ENCODE results near the gene GNRH2. TPM values are rescaled to one million over a fixed set of nuclear protein-coding genes. Genes with fewer than 3 reads are reported as not detected.
"Not testable (repeated sequence)": the region's sequence is repeated elsewhere in the genome, so short reads cannot be mapped to it uniquely, and the experiment has no call there.

GNRH2 gene
- total RNA-seq, 2 experiments from 2014 or later: 17.3 to 24.0 TPM

- Mint-ChIP-seq H3K4me3 (no peak overlapping the region), H3K4me1 (ENCODE audit: low read depth) (peaks cover 27% of the 10 kb centered on the region), H3K9me3 (no peaks in the 10 kb centered on the region), H3K36me3 (no peaks in the 10 kb centered on the region), H3K27ac (no peak overlapping the region), H3K27me3 (no peaks in the 10 kb centered on the region)
- intact Hi-C loops (cut with micrococcal nuclease): no loop called here
- ChIA-PET POLR2A (no interaction called here), CTCF (interaction anchor here (1.0 to 1.9 kb wide), 2 partner anchors 11 to 15 kb away, joined by 4 to 8 read pairs; no protein-coding TSS in a partner anchor)
- DNase-seq: no peak
Observed at GRCh38 chr20:3068075-3068474, 24.7 kb downstream of the GNRH2 start.

DNA sequence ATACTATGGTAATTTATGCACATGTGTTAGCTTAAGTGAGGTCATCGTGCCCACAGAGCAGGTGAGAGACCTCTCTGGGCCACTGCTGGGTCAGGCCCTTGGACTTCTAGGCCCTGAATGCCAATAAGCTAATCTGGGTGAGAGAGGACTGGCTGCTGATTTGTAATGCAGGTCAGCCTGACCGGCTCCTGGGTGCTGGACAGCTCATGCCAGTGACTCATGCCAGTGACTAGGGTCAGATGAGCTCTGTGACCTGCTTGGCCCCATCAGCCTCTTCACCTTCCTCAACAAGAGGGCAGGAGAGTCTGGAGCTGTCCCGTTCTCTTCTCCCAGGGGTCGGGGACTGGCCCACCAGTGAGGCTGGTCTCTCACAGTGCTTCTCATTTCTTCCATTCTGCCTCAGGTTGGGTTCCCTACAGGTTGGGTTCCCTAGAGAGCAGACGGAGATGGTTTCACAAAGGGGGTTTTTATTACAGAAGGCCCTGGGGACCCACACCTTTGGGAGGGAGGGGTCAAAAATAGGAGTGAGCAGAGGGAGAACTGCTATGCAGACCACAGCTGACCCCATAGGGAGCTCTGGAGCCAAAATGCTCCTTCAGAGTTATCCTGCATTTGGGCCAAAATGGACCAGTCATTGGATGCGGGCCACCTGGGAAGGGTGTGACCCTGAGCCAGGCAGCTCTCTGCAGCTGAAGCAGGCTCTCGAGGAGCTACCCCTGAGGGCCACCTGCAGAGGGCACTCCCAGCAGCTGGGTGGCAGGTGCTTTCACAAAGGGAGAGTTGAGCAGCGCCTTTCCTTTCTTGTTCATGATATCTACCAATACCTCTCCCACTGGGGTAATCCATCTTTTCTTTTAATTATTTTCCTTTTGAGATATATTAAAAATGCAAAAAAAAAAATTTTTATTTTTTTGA lies 25.8 kb downstream of the GNRH2 start:
- DNase-seq: peak; percentile 56
- intact Hi-C loops (cut with micrococcal nuclease): no loop called here
- H3K36me3 Mint-ChIP-seq: no peaks in the 10 kb centered on the region
- CTCF ChIA-PET: interaction anchor here (1.0 to 1.9 kb wide), 7 partner anchors 8 to 247 kb away, joined by 3 to 8 read pairs (median 5); no protein-coding TSS in a partner anchor
- no peak overlapping the region for H3K4me3 Mint-ChIP-seq
- no peaks in the 10 kb centered on the region for H3K27me3 Mint-ChIP-seq
- H3K9me3 Mint-ChIP-seq: no peaks in the 10 kb centered on the region
- no peak overlapping the region for H3K27ac Mint-ChIP-seq
- POLR2A ChIA-PET: interaction anchor here (1.0 kb wide), 1 partner anchor 24 kb away, joined by 3 read pairs; the partner anchor contains the start of gene MRPS26
- H3K4me1 Mint-ChIP-seq (ENCODE audit: low read depth): peaks cover 28% of the 10 kb centered on the region

DNA sequence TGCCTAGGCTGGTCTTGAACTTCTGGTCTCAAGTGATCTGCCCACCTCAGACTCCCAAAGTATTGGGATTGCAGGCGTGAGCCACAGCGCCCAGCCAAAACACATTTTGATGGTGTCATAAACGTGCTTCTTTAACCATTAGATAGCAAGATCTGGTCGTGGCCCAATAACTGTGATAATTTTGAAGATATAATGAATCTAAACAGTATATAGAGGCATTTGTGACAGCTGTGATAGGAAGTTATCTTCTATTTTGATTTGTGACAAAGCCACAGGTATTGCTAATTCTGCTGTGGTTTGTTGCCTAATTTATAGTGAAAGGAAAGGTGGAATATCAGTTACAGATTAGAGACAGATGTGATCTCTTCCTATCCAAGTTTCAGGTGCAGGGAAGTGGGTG lies 27.3 kb downstream of the GNRH2 start:
- H3K27me3 Mint-ChIP-seq: no peaks in the 10 kb centered on the region
- H3K9me3 Mint-ChIP-seq: no peaks in the 10 kb centered on the region

DNA sequence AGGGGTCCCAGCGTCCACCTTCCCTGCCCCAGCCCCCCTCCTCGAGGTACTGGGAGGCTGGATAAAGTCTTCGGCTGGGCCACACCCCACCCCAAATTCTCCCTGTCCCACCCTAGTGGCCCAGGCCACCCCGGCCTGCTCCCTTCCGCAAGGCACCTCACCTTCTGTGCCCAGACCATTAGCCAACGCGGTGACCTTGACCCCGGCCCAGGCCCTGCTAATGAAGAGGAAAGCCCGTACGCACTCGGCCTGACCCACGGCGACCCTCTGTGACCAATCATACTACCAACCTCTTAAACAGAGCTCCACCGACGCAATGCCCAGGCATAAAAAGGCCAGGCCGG lies 27.8 kb downstream of the GNRH2 start:
- H3K27me3 Mint-ChIP-seq: no peaks in the 10 kb centered on the region
- intact Hi-C loops (cut with micrococcal nuclease): loop anchor here (10.0 kb wide), 1 partner anchor 104 kb away; the partner anchor contains the start of gene LZTS3
- H3K9me3 Mint-ChIP-seq: no peaks in the 10 kb centered on the region
- ChIA-PET CTCF (interaction anchor here (1.4 kb wide), 1 partner anchor 43 kb away, joined by 3 read pairs; no protein-coding TSS in a partner anchor), POLR2A (no interaction called here)
- H3K27ac Mint-ChIP-seq: no peak overlapping the region
- peak overlapping the region; percentile 74 for H3K4me3 Mint-ChIP-seq
- no peak for DNase-seq
- no peaks in the 10 kb centered on the region for H3K36me3 Mint-ChIP-seq
- peaks cover 21% of the 10 kb centered on the region for H3K4me1 Mint-ChIP-seq (ENCODE audit: low read depth)

More for the DNA sequence above, 27.3 kb downstream of the GNRH2 start:
- H3K27ac Mint-ChIP-seq: no peak overlapping the region
- H3K4me1 Mint-ChIP-seq (ENCODE audit: low read depth): peaks cover 21% of the 10 kb centered on the region
- no peak for DNase-seq
- ChIA-PET CTCF (interaction anchor here (1.2 to 1.7 kb wide), 2 partner anchors 17 to 87 kb away, joined by 3 read pairs; no protein-coding TSS in a partner anchor), POLR2A (no interaction called here)
- no peaks in the 10 kb centered on the region for H3K36me3 Mint-ChIP-seq
- peak overlapping the region; percentile 74 for H3K4me3 Mint-ChIP-seq
- intact Hi-C loops (cut with micrococcal nuclease): loop anchor here (10.0 kb wide), 1 partner anchor 104 kb away; the partner anchor contains the start of gene LZTS3

GRCh38 chr20:3071610-3072529 lies 28.4 kb downstream of the GNRH2 start, which contains the start of gene OXT:
Gene OXT (plus strand): TSS chr20:3071620. CDS start chr20:3071656, 36 bp downstream.
- Mint-ChIP-seq H3K4me1 (ENCODE audit: low read depth) (peaks cover 24% of the 10 kb centered on the region), H3K27me3 (no peaks in the 10 kb centered on the region), H3K4me3 (peak within 1 kb of the TSS; percentile 74), H3K27ac (no peak within 1 kb of the TSS), H3K36me3 (no peaks in the 10 kb centered on the region), H3K9me3 (no peaks in the 10 kb centered on the region)
- ChIA-PET CTCF (interaction anchor here (1.4 kb wide), 1 partner anchor 42 kb away, joined by 3 read pairs; no protein-coding TSS in a partner anchor), POLR2A (no interaction called here)
- DNase-seq: peak; percentile 82
- intact Hi-C loops (cut with micrococcal nuclease): loop anchor here (10.0 kb wide), 1 partner anchor 103 kb away; the partner anchor contains the start of gene LZTS3

- intact Hi-C loops (cut with micrococcal nuclease): loop anchor here (10.0 kb wide), 1 partner anchor 102 kb away; the partner anchor contains the start of gene LZTS3
Observed at GRCh38 chr20:3072530-3073250, 29.3 kb downstream of the GNRH2 start.

DNA sequence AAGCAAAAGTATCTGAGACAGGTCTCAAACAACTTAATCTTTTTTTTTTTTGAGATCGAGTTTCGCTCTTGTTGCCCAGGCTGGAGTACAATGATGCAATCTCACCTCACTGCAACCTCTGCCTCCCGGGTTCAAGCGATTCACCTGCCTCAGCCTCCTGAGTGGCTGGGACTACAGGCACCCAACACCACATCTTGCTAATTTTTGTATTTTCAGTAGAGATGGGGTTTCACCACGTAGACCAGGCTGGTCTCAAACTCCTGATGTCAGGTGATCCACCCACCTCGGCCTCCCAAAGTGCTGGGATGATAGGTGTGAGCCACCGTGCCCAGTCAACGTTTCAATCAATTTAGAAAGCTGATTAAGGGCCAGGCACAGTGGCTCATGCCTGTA lies 29.8 kb downstream of the GNRH2 start:
- POLR2A ChIA-PET, H3K27me3 Mint-ChIP-seq, H3K4me3 Mint-ChIP-seq, H3K9me3 Mint-ChIP-seq, H3K36me3 Mint-ChIP-seq: not testable (repeated sequence)
- intact Hi-C loops (cut with micrococcal nuclease): loop anchor here (10.0 kb wide), 1 partner anchor 102 kb away; the partner anchor contains the start of gene LZTS3
- Mint-ChIP-seq H3K4me1 (ENCODE audit: low read depth) (peaks cover 33% of the 10 kb centered on the region), H3K27ac (peak overlapping the region; percentile 62)
- peak; percentile 64 for DNase-seq
- CTCF ChIA-PET: interaction anchor here (0.6 kb wide), 1 partner anchor 156 kb away, joined by 4 read pairs; no protein-coding TSS in a partner anchor

More at GRCh38 chr20:3072530-3073250, 29.3 kb downstream of the GNRH2 start:
- peak overlapping the region; percentile 62 for H3K27ac Mint-ChIP-seq
- POLR2A ChIA-PET: no interaction called here
- no peak for DNase-seq
- peak overlapping the region; percentile 74 for H3K4me3 Mint-ChIP-seq
- CTCF ChIA-PET: interaction anchor here (0.6 to 1.4 kb wide), 2 partner anchors 41 to 156 kb away, joined by 3 to 4 read pairs; no protein-coding TSS in a partner anchor
- H3K9me3 Mint-ChIP-seq: no peaks in the 10 kb centered on the region
- H3K27me3 Mint-ChIP-seq: peaks cover 1% of the 10 kb centered on the region
- H3K4me1 Mint-ChIP-seq (ENCODE audit: low read depth): peaks cover 30% of the 10 kb centered on the region
- H3K36me3 Mint-ChIP-seq: no peaks in the 10 kb centered on the region

GRCh38 chr20:3074812-3075211 lies 31.4 kb downstream of the GNRH2 start:
- Mint-ChIP-seq H3K4me1 (ENCODE audit: low read depth) (peaks cover 33% of the 10 kb centered on the region), H3K9me3 (no peaks in the 10 kb centered on the region), H3K27me3 (peaks cover 8% of the 10 kb centered on the region), H3K4me3 (no peak overlapping the region), H3K36me3 (no peaks in the 10 kb centered on the region), H3K27ac (no peak overlapping the region)
- CTCF ChIA-PET: interaction anchor here (2.9 kb wide), 1 partner anchor 21 kb away, joined by 10 read pairs; no protein-coding TSS in a partner anchor
- POLR2A ChIA-PET: no interaction called here
- intact Hi-C loops (cut with micrococcal nuclease): loop anchor here (5.0 to 10.0 kb wide), 2 partner anchors 47 to 100 kb away; partner anchors contain the start of gene LZTS3
- DNase-seq: no peak

DNA sequence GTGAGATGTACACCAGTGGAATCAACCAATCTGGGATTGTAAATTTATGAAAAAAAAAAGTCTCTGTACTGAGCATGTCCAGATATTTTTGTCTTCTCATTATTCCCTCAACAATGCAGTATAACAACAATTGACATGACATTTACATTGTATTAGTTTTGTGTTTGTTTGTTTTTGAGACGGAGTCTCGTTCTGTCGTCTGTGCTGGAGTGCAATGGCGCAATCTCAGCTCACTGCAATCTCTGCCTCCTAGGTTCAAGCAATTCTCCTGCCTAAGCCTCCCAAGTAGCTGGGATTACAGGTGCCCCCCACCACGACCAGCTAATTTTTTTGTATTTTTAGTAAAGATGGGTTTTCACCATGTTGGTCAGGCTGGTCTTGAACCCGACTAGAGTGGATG lies 31.9 kb downstream of the GNRH2 start:
- POLR2A ChIA-PET, H3K36me3 Mint-ChIP-seq, H3K4me3 Mint-ChIP-seq, DNase-seq, H3K9me3 Mint-ChIP-seq, H3K27me3 Mint-ChIP-seq, H3K27ac Mint-ChIP-seq: not testable (repeated sequence)
- H3K4me1 Mint-ChIP-seq (ENCODE audit: low read depth): peaks cover 33% of the 10 kb centered on the region
- CTCF ChIA-PET: interaction anchor here (2.9 kb wide), 1 partner anchor 22 kb away, joined by 10 read pairs; no protein-coding TSS in a partner anchor
- intact Hi-C loops (cut with micrococcal nuclease): loop anchor here (5.0 to 10.0 kb wide), 2 partner anchors 47 to 99 kb away; partner anchors contain the start of gene LZTS3

GRCh38 chr20:3077618-3078134 lies 34.3 kb downstream of the GNRH2 start:
- intact Hi-C loops (cut with micrococcal nuclease): loop anchor here (1.0 to 10.0 kb wide), 3 partner anchors 23 to 97 kb away; partner anchors contain the start of gene LZTS3
- ChIA-PET CTCF (interaction anchor here (0.5 to 1.4 kb wide), 4 partner anchors 24 to 215 kb away, joined by 3 to 9 read pairs (median 4); no protein-coding TSS in a partner anchor), POLR2A (interaction anchor here (0.5 to 1.3 kb wide), 3 partner anchors 24 to 425 kb away, joined by 3 to 5 read pairs (median 4); partner anchors contain the start of gene NOP56)
- Mint-ChIP-seq H3K9me3 (no peaks in the 10 kb centered on the region), H3K27me3 (peaks cover 28% of the 10 kb centered on the region), H3K4me3 (no peak overlapping the region), H3K36me3 (no peaks in the 10 kb centered on the region), H3K27ac (no peak overlapping the region), H3K4me1 (ENCODE audit: low read depth) (peaks cover 27% of the 10 kb centered on the region)
- peak; percentile 29 for DNase-seq
